HTR-8/SVneo (cell line): ENCODE results near the gene COLEC11.

Experiments used
- DNase-seq: peaks from one replicate; pipeline ENCODE4 v3.0.0; 2011; ENCODE audit warnings: low spot score, mixed read lengths; ENCODE audit not compliant: insufficient read length
- FAIRE-seq: peaks from 2 replicates; lab custom pipeline; 2011; peaks lifted over from hg19 to GRCh38; lab: Jason Lieb, UNC

COLEC11 gene

GRCh38 chr2:3689998-3690748, 95.3 kb downstream of the COLEC11 start:
- FAIRE-seq = no peak
- DNase-seq = no peak

- DNase-seq = no peak
These were observed 97.5 kb downstream of the COLEC11 start for GRCh38 chr2:3692375-3692774.

More at GRCh38 chr2:3692375-3692774, 97.5 kb downstream of the COLEC11 start:
- no peak for FAIRE-seq
